HG03565 (cell line): ENCODE results near the gene UROS.

Source experiments
- ATAC-seq: cut with Tn5 transposase; IDR thresholded peaks from one replicate; pipeline ENCODE4 v1.9.1; 2021; ENCODE audit warnings: mild to moderate bottlenecking, moderate library complexity; ENCODE audit not compliant: unreplicated experiment

The UROS gene

DNA sequence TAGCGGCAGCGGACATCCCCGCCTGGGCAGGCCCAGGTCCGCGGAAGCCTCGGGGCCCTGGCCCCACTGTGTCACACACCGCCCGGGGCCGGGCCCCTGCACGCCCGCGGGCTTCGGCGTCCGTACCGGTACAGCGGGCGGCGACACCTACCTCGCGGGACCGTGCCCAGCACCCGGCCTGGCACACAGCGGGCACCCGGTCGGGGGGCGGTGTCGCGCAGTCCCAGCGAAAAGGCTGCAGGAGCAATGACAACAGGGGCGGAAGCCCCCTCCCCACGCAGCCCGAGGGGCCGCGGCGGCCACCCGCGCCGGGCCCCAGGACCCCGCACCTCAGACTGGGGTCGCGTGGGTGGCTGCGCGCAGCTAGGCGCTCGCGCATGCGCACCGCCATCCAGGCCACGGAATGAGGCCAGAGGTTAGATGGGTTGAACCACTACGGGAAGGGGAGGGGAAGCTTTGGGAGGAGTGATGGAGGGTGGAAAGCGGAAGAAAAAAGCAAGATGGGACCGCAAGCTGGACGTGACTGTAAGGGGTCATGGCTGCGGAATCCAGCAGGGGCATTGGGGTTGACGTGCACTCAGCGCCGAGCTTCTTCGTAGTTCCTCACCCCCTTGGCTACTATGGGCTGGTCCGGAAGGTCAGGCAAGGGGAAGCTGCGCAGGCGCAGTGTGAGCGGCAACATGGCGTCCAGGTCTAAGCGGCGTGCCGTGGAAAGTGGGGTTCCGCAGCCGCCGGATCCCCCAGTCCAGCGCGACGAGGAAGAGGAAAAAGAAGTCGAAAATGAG is at the start of gene UROS, which contains the start of gene BCCIP:
Gene UROS, minus strand, starts transcription at position 381 of the 785 bp plus-strand sequence. CDS start 6,759 bp downstream, outside the sequence.
Gene BCCIP, plus strand, starts transcription at position 669 of the 785 bp plus-strand sequence. Its CDS starts 12 bp downstream, at position 681.
- ATAC-seq: peak; percentile 61

- no peak for ATAC-seq
These were observed 48.3 kb upstream of the UROS start for GRCh38 chr10:125871338-125871737.

DNA sequence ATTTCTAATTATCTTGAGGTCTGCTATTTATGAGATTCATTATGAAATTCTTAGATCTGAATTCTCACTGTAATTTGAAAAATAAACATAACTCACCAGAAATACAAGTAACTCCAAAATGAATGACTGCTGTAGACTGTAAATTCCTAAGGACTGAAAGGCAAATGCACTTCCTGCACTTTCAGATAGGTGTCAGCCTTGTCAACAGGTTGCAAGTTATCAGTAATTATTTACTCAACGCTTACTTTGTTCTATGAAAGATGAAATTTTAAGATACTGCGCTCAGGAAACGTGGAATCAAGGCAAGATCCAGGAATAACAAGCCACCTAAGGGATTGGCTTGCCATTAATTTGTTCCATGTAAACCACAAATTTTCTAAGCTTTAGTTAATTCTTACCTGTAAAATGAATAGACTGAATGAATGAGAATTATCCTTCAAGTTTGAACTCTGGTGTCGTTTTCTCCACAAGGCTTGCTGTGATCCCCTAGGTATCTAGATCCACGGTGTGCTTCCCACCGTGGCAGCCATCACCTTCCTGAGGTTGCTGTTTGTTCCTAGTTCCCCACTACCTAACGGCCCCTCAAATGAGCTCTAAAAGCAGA is 45.4 kb upstream of the UROS start:
- peak; percentile 65 for ATAC-seq

- ATAC-seq: no peak
These were observed 43.5 kb upstream of the UROS start for GRCh38 chr10:125866421-125867029.

- ATAC-seq: no peak
These were observed 42.1 kb upstream of the UROS start for GRCh38 chr10:125865120-125865519.

DNA sequence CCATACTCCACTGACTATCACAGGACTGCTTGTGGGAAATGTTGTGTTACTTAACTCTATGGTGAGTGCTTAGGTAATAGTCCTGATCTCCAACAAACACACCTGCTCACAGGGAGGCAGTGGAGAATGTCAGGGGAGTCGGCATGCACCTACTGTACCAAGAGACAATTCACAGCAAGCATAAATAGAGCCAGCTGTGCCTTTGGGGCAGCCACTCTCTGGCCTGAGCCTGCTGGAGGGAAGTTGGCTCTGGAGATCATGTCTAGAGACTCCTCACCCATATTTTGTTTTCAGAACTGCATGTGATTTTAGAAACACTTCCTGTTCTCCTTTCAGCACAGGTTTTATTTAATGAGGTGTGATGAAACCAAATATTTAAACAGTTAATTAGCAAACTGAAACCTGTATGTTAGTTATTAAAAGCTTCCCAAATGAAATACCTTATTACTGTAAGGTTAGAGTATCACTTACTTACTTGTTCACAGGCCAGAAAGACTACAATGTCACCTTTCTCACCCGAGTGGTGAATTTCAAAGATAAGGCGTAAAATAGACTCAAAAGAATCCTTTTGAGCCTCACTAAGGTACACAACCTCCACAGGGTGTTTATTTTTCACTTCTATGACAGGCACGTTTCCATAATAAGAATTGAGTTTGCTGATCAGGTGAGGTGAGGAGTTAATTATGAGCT is 36.2 kb upstream of the UROS start:
- ATAC-seq: no peak

DNA sequence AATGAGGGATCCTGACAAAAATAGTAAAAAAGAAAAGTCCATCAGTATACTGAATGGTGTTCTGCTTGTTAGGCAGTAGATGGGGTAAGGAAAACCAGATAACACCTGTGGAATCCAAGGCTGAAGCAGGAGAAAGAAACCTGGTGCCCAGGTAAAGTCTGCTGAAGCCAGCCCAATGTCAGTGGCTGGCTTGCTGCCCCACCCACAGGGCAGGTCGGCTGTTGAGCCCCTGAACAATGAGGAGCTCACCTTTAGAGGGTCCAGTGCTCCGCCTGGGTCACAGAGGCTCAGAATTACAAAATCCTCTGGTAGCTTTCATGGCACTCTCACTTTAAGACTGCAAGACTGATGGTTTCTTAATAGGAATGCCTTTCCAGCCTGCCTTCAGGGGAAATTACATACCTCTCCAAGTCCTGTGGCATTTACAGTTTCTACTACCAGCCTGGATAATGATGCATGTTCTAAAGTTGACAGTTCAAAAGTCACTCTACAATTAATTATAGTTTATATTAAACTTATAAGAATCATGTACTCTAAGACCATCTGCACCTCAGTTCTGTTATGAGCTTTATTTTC is 34.2 kb upstream of the UROS start:
- ATAC-seq: no peak

GRCh38 chr10:125852487-125852886 is 29.4 kb upstream of the UROS start:
- no peak for ATAC-seq

GRCh38 chr10:125850766-125851731 is 28.0 kb upstream of the UROS start:
- ATAC-seq: no peak

DNA sequence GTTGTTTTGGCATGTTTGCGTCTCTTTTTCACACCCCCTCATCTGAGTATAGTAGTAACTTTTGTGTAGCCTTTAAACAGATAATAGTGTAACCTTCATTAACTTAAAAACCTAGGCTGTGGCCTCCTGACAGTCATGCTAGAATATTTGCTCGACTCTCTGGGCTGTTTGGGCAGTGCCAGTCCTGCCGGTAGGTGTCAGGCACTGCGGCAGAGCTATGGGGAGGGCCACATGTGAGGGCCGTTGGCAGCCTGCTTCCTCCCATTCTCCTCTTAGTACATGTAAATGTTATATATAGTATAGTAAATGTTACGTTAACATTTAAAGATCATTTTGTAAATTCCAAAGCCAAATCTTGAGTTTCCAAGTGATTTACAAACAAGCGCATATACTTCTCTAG is 26.4 kb upstream of the UROS start:
- ATAC-seq: no peak

DNA sequence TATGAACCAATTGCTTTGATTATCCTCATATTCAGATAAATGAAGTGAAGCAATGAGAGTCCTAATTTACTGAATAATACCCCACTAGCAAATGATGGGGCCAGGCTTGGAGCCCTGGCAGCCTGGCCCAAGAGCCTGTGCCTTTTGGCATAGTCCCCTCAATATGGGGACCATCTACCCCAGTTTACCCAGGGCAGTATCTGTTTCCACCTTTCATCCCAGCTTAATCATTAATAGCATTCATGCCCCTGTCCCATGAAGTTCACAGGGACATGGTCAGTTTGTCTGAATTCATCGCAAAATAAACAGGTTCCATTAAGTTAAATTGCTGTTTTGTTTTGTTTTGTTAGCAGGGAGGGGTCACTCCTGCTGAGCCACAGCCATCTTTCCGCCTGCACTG is 25.8 kb upstream of the UROS start:
- ATAC-seq: no peak

- ATAC-seq: no peak
These were observed 25.3 kb upstream of the UROS start for GRCh38 chr10:125848371-125848770.

DNA sequence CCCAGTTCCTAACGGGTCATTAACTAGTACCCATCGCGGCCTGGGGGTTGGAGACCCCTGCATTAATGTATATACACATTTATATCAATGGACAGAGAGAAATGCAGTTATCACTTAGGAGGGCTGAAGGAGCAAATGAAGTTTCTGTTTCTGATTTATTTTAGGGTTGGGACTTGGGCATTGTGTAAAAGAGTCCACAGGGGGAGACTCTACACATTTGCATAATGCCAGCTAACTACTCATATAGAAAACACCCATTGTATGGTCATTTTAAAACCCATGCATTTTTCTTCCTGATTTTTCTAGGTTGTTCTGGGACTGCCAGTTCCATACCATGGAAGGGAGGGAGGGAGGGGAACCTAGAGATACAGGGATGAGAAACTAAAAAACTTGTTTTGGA is 23.8 kb upstream of the UROS start:
- no peak for ATAC-seq

DNA sequence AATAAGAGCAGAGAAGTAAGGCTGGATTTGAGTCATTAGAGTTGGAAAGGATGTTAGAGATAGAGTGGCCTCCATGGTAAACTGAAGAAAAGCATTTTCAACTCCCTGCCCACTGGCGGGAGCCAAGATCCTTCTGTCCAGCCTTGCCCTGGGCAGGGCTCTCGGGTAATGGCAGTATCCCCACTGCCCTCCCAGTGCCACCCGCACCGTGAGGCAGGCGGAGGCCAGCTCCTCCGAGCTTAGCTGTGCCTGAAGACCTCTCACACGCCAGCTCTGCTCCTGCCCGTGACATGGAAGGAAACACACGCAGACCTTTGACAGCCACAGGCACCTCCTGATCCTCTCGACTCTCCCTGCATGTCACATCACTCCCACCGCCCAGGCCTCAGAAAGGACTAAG is 22.6 kb upstream of the UROS start:
- ATAC-seq: no peak

GRCh38 chr10:125844751-125845221 is 21.7 kb upstream of the UROS start:
- no peak for ATAC-seq

DNA sequence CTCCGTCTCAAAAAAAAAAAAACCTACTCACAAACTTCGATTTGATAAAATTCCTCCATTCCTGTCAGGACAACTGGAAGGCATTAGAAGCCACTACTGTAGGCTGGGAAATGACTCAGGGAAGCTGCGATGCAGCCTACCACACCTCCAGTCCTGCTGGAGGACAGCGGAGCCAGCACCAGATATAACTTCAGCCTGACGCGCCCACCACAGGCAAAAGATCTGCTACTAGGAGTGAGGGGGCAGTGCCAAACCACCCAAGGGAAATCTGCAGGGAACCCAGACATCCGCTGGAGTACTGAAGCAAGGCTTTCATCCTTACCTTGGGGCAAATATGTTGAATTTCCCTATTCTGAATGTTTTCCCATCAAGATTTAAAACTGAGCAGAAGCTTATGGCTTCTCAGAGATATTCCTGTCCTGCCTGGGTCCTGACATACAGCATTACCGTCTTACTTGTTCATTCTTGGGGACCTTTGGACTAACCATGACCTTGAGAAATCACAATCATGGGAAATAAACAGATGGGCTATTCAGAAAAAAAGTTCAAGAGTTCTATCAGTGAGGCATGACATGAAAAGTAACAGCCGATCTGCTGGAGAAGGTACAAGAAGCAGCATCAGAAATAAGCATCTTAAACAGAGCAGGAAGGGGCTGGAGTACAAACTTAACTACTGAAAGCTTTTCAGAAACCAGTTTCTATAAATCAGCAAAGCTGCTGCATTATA is 20.7 kb upstream of the UROS start:
- ATAC-seq: no peak

- no peak for ATAC-seq
These were observed 17.9 kb upstream of the UROS start for GRCh38 chr10:125840955-125841354.

DNA sequence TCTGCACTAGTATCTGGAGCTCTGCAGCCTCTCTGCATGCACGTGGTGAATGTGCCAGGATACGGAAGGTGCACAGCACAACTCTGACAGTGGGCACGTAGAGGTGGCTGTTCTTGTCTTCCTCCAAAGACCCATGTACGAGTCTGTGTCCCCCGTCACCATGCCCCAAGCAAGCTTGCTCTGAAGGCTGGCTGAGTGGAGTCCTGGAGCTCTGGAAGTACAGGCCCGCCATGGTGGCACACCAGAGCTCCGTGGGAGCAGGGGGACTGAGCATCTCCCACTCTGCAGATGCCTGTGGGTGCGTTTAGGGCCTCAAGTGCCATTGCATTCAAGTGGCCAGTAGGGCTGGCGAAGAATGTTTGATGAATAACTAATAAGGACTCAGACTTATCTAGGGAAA is 17.3 kb upstream of the UROS start:
- ATAC-seq: no peak
